HepG2 (cell line): ENCODE results near the gene CFI. TPM values are rescaled to one million over a fixed set of nuclear protein-coding genes. Genes with fewer than 3 reads are reported as not detected.

Experiments
- CHD2 ChIP-seq: IDR thresholded peaks from 2 replicates; pipeline ENCODE4 v1.6.1; 2011; ENCODE audit warnings: low read depth, low read length, improper control_type of control experiment
- KDM5B ChIP-seq: sonication (generic); formaldehyde crosslinking; IDR thresholded peaks from 2 replicates; pipeline ENCODE4 v1.4.0; 2020; ENCODE audit warnings: missing genetic modification reagents, mild to moderate bottlenecking, borderline replicate concordance
- NFE2 ChIP-seq: sonication (generic); formaldehyde crosslinking; IDR thresholded peaks from 2 replicates; pipeline ENCODE4 v1.4.0; 2020; ENCODE audit warnings: missing genetic modification reagents
- NFKB2 ChIP-seq: sonication (generic); formaldehyde crosslinking; IDR thresholded peaks from 2 replicates; pipeline ENCODE4 v1.4.0; 2020; ENCODE audit warnings: missing genetic modification reagents, borderline replicate concordance
- PHF20 ChIP-seq: sonication (generic); formaldehyde crosslinking; IDR thresholded peaks from 2 replicates; pipeline ENCODE4 v1.5.0; 2020; ENCODE audit warnings: mild to moderate bottlenecking, missing genetic modification reagents
- PLSCR1 ChIP-seq: sonication (generic); formaldehyde crosslinking; IDR thresholded peaks from 2 replicates; pipeline ENCODE4 v1.5.0; 2020; ENCODE audit warnings: missing genetic modification reagents, mild to moderate bottlenecking, borderline replicate concordance
- SIX1 ChIP-seq: sonication (generic); formaldehyde crosslinking; IDR thresholded peaks from 2 replicates; pipeline ENCODE4 v1.4.0; 2020; ENCODE audit warnings: missing genetic modification reagents, borderline replicate concordance
- STAG1 ChIP-seq: sonication (generic); formaldehyde crosslinking; IDR thresholded peaks from 2 replicates; pipeline ENCODE4 v1.4.0; 2020; ENCODE audit warnings: missing genetic modification reagents
- TFAP4 ChIP-seq: sonication (generic); IDR thresholded peaks from 2 replicates; pipeline ENCODE4 v1.6.1; 2016; ENCODE audit warnings: low read depth, borderline replicate concordance
- ZBTB44 ChIP-seq: sonication (generic); formaldehyde crosslinking; IDR thresholded peaks from 2 replicates; pipeline ENCODE4 v1.4.0; 2020; ENCODE audit warnings: missing genetic modification reagents
- ZFP90 ChIP-seq: sonication (generic); formaldehyde crosslinking; IDR thresholded peaks from 2 replicates; pipeline ENCODE4 v1.8.0; 2022; ENCODE audit warnings: missing genetic modification reagents, mild to moderate bottlenecking, inconsistent platforms, borderline replicate concordance
- ZNF160 ChIP-seq: sonication (generic); formaldehyde crosslinking; IDR thresholded peaks from 2 replicates; pipeline ENCODE4 v1.8.0; 2022; ENCODE audit warnings: mild to moderate bottlenecking, inconsistent platforms, missing genetic modification reagents
- ZNF253 ChIP-seq: sonication (generic); formaldehyde crosslinking; IDR thresholded peaks from 2 replicates; pipeline ENCODE4 v1.8.0; 2022; ENCODE audit warnings: mild to moderate bottlenecking, missing genetic modification reagents, borderline replicate concordance
- ZNF382 ChIP-seq: sonication (generic); formaldehyde crosslinking; IDR thresholded peaks from 2 replicates; pipeline ENCODE4 v1.5.0; 2020; ENCODE audit warnings: missing genetic modification reagents, mild to moderate bottlenecking, borderline replicate concordance
- ZNF496 ChIP-seq: sonication (generic); formaldehyde crosslinking; IDR thresholded peaks from 2 replicates; pipeline ENCODE4 v1.8.1; 2023; ENCODE audit warnings: mild to moderate bottlenecking, moderate library complexity, missing genetic modification reagents; ENCODE audit not compliant: insufficient replicate concordance
- ZNF501 ChIP-seq: sonication (generic); formaldehyde crosslinking; IDR thresholded peaks from 2 replicates; pipeline ENCODE4 v1.5.1; 2020; ENCODE audit warnings: mild to moderate bottlenecking, moderate library complexity, missing genetic modification reagents
- ZNF619 ChIP-seq: sonication (generic); formaldehyde crosslinking; IDR thresholded peaks from 2 replicates; pipeline ENCODE4 v1.4.0; 2020; ENCODE audit warnings: mild to moderate bottlenecking, missing genetic modification reagents
- ZNF75D ChIP-seq: sonication (generic); formaldehyde crosslinking; IDR thresholded peaks from 2 replicates; pipeline ENCODE4 v1.8.1; 2023; ENCODE audit warnings: missing genetic modification reagents, mild to moderate bottlenecking, borderline replicate concordance
- ZNF792 ChIP-seq: IDR thresholded peaks from 2 replicates; pipeline ENCODE4 v1.6.1; 2016
- ZNF83 ChIP-seq: sonication (generic); formaldehyde crosslinking; IDR thresholded peaks from 2 replicates; pipeline ENCODE4 v1.4.0; 2020; ENCODE audit warnings: missing genetic modification reagents, mild to moderate bottlenecking, borderline replicate concordance
- ZNF839 ChIP-seq: sonication (generic); formaldehyde crosslinking; IDR thresholded peaks from 2 replicates; pipeline ENCODE4 v1.4.0; 2020; ENCODE audit warnings: missing genetic modification reagents, mild to moderate bottlenecking, borderline replicate concordance
- ZNF850 ChIP-seq: sonication (generic); formaldehyde crosslinking; conservative IDR thresholded peaks from 2 replicates; pipeline ENCODE4 v1.9.0; 2021; ENCODE audit warnings: mild to moderate bottlenecking, missing genetic modification reagents
- polyA plus RNA-seq, 8 experiments: library from polyadenylated mRNA; depleted of rRNA in 3 of 8; stranded (reverse) in 7 of 8; unstranded in 1 of 8; fragments of >200 nt; fragmentation: Illumina TruSeq in 4 of 8; extraction: Trizol in 4 of 8; gene quantifications; 2 replicates each; pipeline versions ENCODE4 v1.2.1 to v1.2.3, GENCODE V29; 2011 to 2016; ENCODE audit warnings: low read depth in 4 of 8, missing spikeins in 1 of 8, mixed read lengths in 1 of 8; ENCODE audit not compliant: insufficient read depth in 1 of 8
- total RNA-seq, 5 experiments: library from RNA; depleted of rRNA; stranded (reverse); fragments of >200 nt; fragmentation: Illumina TruSeq; extraction: Trizol; gene quantifications; 2 replicates each; pipeline ENCODE4 v1.2.3, GENCODE V29; 2016; ENCODE audit warnings: low read depth in 1 of 5
- TF ChIP-seq, protein P1 (sequence below): sonication (generic); formaldehyde crosslinking; IDR thresholded peaks from 2 replicates; pipeline ENCODE4 v1.4.0; 2020; ENCODE audit warnings: missing genetic modification reagents
- TF ChIP-seq, protein P2 (sequence below): sonication (generic); formaldehyde crosslinking; IDR thresholded peaks from 2 replicates; pipeline ENCODE4 v1.5.0; 2020; ENCODE audit warnings: missing genetic modification reagents

CFI gene
- total and polyA plus RNA-seq, 2 of the 13 experiments (the other 11 are each of a cell fraction or from before 2014, with no cell fraction given) = 284 to 337 TPM

GRCh38 chr4:109729718-109730618, 71.8 kb downstream of the CFI start, which contains the start of gene PLA2G12A (continued):
- TF ChIP-seq SIX1 (CRISPR knock-in tag) = no peak
- peak; percentile 83 for TF ChIP-seq ZNF619 (CRISPR knock-in tag)
- no peak for TF ChIP-seq ZFP90 (CRISPR knock-in tag)
- TF ChIP-seq, protein P1, sequence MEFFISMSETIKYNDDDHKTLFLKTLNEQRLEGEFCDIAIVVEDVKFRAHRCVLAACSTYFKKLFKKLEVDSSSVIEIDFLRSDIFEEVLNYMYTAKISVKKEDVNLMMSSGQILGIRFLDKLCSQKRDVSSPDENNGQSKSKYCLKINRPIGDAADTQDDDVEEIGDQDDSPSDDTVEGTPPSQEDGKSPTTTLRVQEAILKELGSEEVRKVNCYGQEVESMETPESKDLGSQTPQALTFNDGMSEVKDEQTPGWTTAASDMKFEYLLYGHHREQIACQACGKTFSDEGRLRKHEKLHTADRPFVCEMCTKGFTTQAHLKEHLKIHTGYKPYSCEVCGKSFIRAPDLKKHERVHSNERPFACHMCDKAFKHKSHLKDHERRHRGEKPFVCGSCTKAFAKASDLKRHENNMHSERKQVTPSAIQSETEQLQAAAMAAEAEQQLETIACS (CRISPR knock-in tag) = peak; percentile 97
- peak; percentile 93; the same call in 1 of the 2 replicates for TF ChIP-seq NFKB2 (CRISPR knock-in tag)
- TF ChIP-seq ZNF253 = peak; percentile 73; the same call in 1 of the 2 replicates
- peak; percentile 45; the same call in 1 of the 2 replicates for TF ChIP-seq TFAP4
- no peak for TF ChIP-seq ZNF839 (CRISPR knock-in tag)
- TF ChIP-seq PHF20 (CRISPR knock-in tag) = peak; percentile 54
- peak; percentile 92 for TF ChIP-seq KDM5B (CRISPR knock-in tag)
- no peak for TF ChIP-seq ZNF496 (CRISPR knock-in tag)
- TF ChIP-seq ZNF792 (CRISPR knock-in tag) = 0 out of 2 replicates have a peak, but pooled peaks have one; percentile 17
- no peak for TF ChIP-seq ZNF160 (CRISPR knock-in tag)
- peak; percentile 77 for TF ChIP-seq CHD2
- no peak for TF ChIP-seq ZBTB44
- no peak for TF ChIP-seq ZNF382 (CRISPR knock-in tag)
- TF ChIP-seq NFE2 (CRISPR knock-in tag) = no peak
- TF ChIP-seq, protein P2, sequence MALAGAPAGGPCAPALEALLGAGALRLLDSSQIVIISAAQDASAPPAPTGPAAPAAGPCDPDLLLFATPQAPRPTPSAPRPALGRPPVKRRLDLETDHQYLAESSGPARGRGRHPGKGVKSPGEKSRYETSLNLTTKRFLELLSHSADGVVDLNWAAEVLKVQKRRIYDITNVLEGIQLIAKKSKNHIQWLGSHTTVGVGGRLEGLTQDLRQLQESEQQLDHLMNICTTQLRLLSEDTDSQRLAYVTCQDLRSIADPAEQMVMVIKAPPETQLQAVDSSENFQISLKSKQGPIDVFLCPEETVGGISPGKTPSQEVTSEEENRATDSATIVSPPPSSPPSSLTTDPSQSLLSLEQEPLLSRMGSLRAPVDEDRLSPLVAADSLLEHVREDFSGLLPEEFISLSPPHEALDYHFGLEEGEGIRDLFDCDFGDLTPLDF = peak; percentile 35; the same call in 1 of the 2 replicates
- peak; percentile 90 for TF ChIP-seq ZNF501 (CRISPR knock-in tag)
- peak; percentile 88; the same call in 1 of the 2 replicates for TF ChIP-seq ZNF83 (CRISPR knock-in tag)
- TF ChIP-seq ZNF850 (CRISPR knock-in tag) = no peak
- no peak for TF ChIP-seq STAG1
- no peak; the same call in 1 of the 2 replicates for TF ChIP-seq PLSCR1 (CRISPR knock-in tag)
- no peak for TF ChIP-seq ZNF75D (CRISPR knock-in tag)
